Subcutaneous adipose tissue (tissue), 4 donors: ENCODE measurements around the gene NTN4. TPM values are rescaled to one million over a fixed set of nuclear protein-coding genes. Genes with fewer than 3 reads are reported as not detected.

Experiments
- CTCF ChIP-seq: fragments of 450-650 bp; IDR thresholded peaks from one replicate; pipeline ENCODE4 v1.5.1; 2016; ENCODE audit warnings: low read depth, mild to moderate bottlenecking, control low read depth, antibody characterized with exemption, moderate library complexity
- total RNA-seq, 4 donors: library from RNA; depleted of rRNA; stranded (reverse); fragments of >200 nt; gene quantifications; one replicate each; pipeline ENCODE4 v1.1.0, GENCODE V29; 2016

Gene NTN4
- total RNA-seq, 4 donors from 2014 or later, result 23.2 to 33.9 (median 31.2) TPM

- TF ChIP-seq CTCF, result no peak
These were observed 102.6 kb downstream of the NTN4 start for GRCh38 chr12:95687937-95688336.

- no peak for TF ChIP-seq CTCF
These were observed 107.1 kb downstream of the NTN4 start for GRCh38 chr12:95683418-95683817.

GRCh38 chr12:95681210-95681765, 109.3 kb downstream of the NTN4 start:
- no peak for TF ChIP-seq CTCF

- TF ChIP-seq CTCF, result no peak
These were observed 111.9 kb downstream of the NTN4 start for GRCh38 chr12:95678684-95679083.

GRCh38 chr12:95674631-95675030, 115.9 kb downstream of the NTN4 start:
- TF ChIP-seq CTCF, result no peak

- no peak for TF ChIP-seq CTCF
These were observed 116.4 kb downstream of the NTN4 start for GRCh38 chr12:95674163-95674562.

GRCh38 chr12:95673576-95673975, 117.0 kb downstream of the NTN4 start:
- TF ChIP-seq CTCF, result no peak
